Stimulated activated CD4-positive, alpha-beta T cell treated with anti-CD3 and anti-CD28 coated beads, Interleukin-2, amount 100 ng/mL, for 48 hours (primary cell): ENCODE measurements around the gene FTL.

Experiments
- DNase-seq, 2 donors: peaks; one replicate each; pipeline ENCODE4 v3.0.0-alpha.2; 2020

FTL gene

GRCh38 chr19:48946463-48947257 is 18.4 kb upstream of the FTL start:
- no peak for DNase-seq

DNA sequence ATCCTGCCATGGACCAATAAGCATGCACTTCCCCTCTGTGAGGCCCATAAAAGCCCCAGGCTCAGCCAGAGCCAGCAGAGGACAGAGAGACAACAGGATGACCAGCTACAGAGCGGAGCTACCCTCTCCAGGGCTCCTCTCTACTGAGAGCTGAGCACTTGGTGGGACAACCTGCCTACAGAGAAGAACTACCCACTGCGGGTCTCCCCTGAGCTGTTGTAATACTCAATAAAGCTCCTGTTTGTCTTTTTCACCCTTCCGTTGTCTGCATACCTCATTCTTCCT is 17.9 kb upstream of the FTL start:
- DNase-seq: no peak

- no peak for DNase-seq
These were observed 14.9 kb upstream of the FTL start for GRCh38 chr19:48950159-48950558.

GRCh38 chr19:48950830-48951519 is 14.1 kb upstream of the FTL start:
- no peak for DNase-seq

DNA sequence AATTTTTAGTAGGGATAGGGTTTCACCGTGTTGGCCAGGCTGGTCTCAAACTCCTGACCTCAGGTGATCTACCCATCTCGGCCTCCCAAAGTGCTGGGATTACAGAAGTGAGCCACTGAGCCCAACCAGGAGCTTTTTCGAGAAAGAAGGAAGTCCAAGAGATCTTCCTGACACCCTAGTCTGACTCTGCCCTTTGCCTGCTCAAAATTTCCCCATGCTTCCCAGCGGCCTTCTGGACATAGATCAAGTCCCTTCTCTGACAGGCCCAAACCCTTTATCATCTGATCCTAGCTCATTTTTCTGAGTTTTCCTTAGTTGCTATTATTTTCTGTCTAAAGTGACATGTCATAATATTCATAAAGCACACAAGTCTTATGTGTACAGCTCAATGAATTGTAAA is 12.0 kb upstream of the FTL start:
- DNase-seq: no peak

- DNase-seq: no peak
These were observed 11.0 kb upstream of the FTL start for GRCh38 chr19:48953990-48954594.

DNA sequence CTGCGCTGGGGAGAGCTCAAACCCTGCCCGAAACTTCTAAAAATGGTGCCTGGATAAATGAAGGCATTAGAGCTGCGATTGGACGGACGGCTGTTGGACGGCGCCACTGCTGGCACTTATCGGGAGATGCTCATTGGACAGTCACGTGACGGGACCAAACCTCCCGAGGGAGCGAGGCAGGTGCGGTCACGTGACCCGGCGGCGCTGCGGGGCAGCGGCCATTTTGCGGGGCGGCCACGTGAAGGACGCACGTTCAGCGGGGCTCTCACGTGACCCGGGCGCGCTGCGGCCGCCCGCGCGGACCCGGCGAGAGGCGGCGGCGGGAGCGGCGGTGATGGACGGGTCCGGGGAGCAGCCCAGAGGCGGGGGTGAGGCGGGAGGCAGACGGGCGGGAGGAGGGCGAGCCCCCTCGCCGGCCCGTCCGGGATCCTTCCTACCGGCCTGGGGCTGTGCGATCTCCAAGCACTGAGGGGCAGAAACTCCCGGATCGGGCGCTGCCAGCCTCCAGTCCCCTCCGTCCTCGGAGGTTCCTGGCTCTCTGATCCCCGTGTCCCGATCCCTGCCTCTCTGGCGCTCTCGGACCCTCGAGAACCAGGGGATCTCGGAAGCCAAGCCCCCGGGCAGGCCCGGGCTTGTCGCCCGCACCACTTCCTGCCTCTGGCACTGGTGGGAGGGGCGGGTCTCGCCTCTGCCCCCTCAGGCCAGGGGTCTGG is 10.4 kb upstream of the FTL start, which contains the start of gene BAX:
Gene BAX (plus strand): TSS at position 281 of the 713 bp plus-strand sequence. CDS start 54 bp downstream, at position 335.
- peak; percentile 95 to 97 for DNase-seq

- no peak for DNase-seq
These were observed 9.7 kb upstream of the FTL start for GRCh38 chr19:48955308-48955958.

GRCh38 chr19:48958006-48958405 is 7.1 kb upstream of the FTL start:
- DNase-seq: no peak

- DNase-seq: no peak
These were observed 5.5 kb upstream of the FTL start for GRCh38 chr19:48959341-48960239.

DNA sequence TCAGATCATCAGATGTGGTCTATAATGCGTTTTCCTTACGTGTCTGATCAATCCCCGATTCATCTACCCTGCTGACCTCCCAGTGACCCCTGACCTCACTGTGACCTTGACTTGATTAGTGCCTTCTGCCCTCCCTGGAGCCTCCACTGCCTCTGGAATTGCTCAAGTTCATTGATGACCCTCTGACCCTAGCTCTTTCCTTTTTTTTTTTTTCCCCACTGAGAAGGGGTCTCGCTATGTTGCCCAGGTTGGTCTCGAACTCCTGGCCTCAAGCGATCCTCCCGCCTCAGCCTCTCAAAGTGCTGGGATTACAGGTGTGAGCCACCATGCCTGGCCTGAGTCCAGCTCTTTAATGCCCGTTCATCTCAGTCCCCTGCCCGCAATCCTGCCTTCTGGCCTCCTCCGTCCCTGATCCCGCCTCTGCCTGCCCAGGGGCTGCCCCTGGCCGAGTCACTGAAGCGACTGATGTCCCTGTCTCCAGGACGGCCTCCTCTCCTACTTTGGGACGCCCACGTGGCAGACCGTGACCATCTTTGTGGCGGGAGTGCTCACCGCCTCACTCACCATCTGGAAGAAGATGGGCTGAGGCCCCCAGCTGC is 4.0 kb upstream of the FTL start:
- DNase-seq: no peak

- no peak for DNase-seq
These were observed 3.5 kb upstream of the FTL start for GRCh38 chr19:48961673-48962028.

- peak in 1 of 2 donors; percentile 42 for DNase-seq
These were observed 2.9 kb upstream of the FTL start for GRCh38 chr19:48962029-48962848.

GRCh38 chr19:48962849-48963165 is 2.3 kb upstream of the FTL start:
- DNase-seq: no peak

DNA sequence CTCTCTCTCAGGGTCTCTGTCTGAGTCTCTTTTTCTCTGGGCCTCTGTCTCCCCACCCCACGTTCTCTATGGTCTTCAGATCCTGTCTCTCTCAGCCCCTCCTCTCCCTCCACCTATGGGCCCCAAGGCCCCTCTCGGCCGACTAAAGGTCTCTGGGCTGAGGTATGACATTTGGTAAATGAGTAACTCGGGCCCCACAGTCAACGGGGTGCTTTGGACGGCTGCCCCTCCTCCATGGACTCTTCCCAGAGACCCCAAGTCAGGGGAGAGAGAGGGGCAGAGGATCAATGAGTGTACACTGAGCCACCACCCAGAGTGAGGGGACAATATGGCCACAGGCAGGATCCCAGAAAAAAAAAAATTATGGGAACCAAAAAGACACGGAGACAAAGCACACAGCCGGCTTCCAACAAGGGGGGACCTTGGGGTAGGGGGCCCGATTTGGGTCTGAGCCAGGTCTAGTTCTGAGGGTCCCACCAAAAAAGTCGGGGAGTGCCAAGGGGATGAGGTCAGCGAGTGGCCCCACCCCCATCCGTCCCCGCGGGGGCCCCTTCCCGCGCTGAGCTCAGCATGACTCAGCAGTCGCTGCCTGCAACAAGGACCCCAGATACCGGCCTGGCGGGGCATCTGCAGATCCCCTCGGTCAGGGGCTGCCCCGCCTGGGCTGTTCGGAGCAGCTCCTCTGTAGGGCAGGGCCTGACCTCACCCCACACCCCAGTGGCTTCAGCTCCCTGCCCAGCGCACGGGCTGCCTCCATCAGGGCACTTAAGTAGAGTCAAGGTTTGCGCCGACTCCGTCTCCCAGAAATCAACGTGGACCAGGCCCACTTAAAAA is 1.5 kb upstream of the FTL start:
- peak; percentile 57 to 58 for DNase-seq

DNA sequence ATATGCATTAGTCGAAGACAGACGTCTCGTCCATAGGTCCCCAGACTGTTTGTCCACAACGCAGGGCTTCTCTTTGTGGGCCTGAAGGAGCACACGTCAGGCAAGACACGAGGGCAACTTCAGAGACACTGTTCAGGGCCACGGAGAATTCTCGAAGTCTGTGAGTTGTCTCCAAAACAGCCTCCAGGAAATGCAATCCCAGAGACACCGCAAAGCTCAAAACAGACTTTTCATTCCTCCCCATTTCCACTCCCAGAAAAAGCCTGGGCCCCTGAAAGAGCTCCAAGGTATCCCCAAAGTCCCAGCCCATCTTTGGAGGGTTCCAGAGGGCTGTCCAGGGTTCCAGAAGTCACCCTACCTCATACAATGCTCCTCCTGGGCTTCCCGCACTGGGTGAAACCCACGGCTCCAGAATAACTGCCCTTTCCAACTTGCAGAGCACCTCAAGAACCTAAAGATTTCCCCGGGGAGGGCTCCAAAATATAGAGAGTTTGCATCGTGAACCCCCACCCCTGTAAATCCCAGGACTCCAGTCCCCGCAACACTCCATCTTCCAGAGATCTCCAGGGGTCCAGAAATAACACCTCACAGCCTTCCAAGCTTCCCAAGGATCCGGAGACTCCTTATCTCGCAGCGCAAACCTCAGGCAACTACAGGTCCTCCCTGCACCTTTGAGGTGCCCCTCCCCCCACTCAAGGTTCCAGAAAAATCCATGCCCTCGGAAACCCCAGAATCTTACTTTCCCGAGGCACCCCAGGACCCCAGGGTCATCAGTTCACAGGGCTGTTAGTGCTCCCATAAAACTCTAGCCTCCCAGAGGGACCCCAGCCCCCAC is 687 bp upstream of the FTL start:
- no peak for DNase-seq

DNA sequence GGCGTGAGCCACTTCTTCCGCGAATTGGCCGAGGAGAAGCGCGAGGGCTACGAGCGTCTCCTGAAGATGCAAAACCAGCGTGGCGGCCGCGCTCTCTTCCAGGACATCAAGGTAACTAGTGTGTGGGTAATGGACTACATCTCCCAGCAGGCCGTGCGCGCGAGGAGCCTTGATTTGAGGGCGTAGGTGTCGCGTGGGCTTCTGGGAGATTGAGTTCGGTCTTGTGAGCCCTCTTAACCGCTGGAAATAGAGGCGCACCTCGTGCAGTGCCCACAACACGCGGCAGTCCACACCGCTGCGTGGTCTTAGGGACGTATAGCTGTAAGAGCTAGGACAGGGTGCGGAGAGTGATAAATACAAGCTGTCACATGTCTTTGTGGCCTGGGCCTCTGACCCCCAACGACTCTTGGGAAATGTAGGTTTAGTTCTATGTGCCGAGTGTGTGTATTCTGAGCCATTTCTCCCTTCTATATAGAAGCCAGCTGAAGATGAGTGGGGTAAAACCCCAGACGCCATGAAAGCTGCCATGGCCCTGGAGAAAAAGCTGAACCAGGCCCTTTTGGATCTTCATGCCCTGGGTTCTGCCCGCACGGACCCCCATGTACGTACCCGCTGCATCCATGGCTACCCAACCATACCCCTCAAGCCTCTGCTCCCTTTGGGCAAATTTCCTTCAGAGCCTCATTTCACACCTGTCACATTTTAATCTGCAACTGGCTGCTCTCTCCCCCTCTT is 864 bp downstream of the FTL start:
- peak; percentile 79 to 81 for DNase-seq
